A204.1 (cell line): ENCODE results near the gene PAFAH1B1.
"Not testable (repeated sequence)": the region's sequence is repeated elsewhere in the genome, so short reads cannot be mapped to it uniquely, and the experiment has no call there.

Experiments
- FAIRE-seq: peaks from 2 replicates; lab custom pipeline; 2012; peaks lifted over from hg19 to GRCh38; lab: Jason Lieb, UNC

PAFAH1B1 gene

GRCh38 chr17:2594722-2595599, 1.5 kb downstream of the PAFAH1B1 start:
- no peak for FAIRE-seq

- FAIRE-seq = no peak
These were observed 2.3 kb downstream of the PAFAH1B1 start for GRCh38 chr17:2595716-2596115.

GRCh38 chr17:2598166-2598565, 4.7 kb downstream of the PAFAH1B1 start:
- no peak for FAIRE-seq

GRCh38 chr17:2602597-2603017, 9.2 kb downstream of the PAFAH1B1 start:
- FAIRE-seq = no peak

- FAIRE-seq = no peak
These were observed 15.0 kb downstream of the PAFAH1B1 start for GRCh38 chr17:2608350-2608913.

- FAIRE-seq = no peak
These were observed 15.6 kb downstream of the PAFAH1B1 start for GRCh38 chr17:2609091-2609490.

- FAIRE-seq = no peak
These were observed 17.0 kb downstream of the PAFAH1B1 start for GRCh38 chr17:2610195-2611175.

GRCh38 chr17:2611627-2612026, 18.2 kb downstream of the PAFAH1B1 start:
- no peak for FAIRE-seq

GRCh38 chr17:2612630-2613029, 19.2 kb downstream of the PAFAH1B1 start:
- FAIRE-seq = no peak

- no peak for FAIRE-seq
These were observed 19.8 kb downstream of the PAFAH1B1 start for GRCh38 chr17:2613089-2613808.

- no peak for FAIRE-seq
These were observed 22.4 kb downstream of the PAFAH1B1 start for GRCh38 chr17:2615882-2616281.

GRCh38 chr17:2621241-2621640, 27.8 kb downstream of the PAFAH1B1 start:
- FAIRE-seq = no peak

- not testable (repeated sequence) for FAIRE-seq
These were observed 28.5 kb downstream of the PAFAH1B1 start for GRCh38 chr17:2621951-2622405.

- FAIRE-seq = not testable (repeated sequence)
These were observed 29.4 kb downstream of the PAFAH1B1 start for GRCh38 chr17:2622721-2623301.

- FAIRE-seq = no peak
These were observed 30.9 kb downstream of the PAFAH1B1 start for GRCh38 chr17:2624292-2624731.

GRCh38 chr17:2626626-2627219, 33.3 kb downstream of the PAFAH1B1 start:
- not testable (repeated sequence) for FAIRE-seq

- FAIRE-seq = not testable (repeated sequence)
These were observed 35.5 kb downstream of the PAFAH1B1 start for GRCh38 chr17:2628922-2629321.

GRCh38 chr17:2631211-2631610, 37.8 kb downstream of the PAFAH1B1 start:
- no peak for FAIRE-seq

GRCh38 chr17:2634361-2634960, 41.0 kb downstream of the PAFAH1B1 start:
- no peak for FAIRE-seq

- FAIRE-seq = no peak
These were observed 41.8 kb downstream of the PAFAH1B1 start for GRCh38 chr17:2635241-2635640.
